Measurements from ENCODE around the gene CCBE1.
"Not testable (repeated sequence)": the region's sequence is repeated elsewhere in the genome, so short reads cannot be mapped to it uniquely, and the experiment has no call there.

CCBE1 gene

DNA sequence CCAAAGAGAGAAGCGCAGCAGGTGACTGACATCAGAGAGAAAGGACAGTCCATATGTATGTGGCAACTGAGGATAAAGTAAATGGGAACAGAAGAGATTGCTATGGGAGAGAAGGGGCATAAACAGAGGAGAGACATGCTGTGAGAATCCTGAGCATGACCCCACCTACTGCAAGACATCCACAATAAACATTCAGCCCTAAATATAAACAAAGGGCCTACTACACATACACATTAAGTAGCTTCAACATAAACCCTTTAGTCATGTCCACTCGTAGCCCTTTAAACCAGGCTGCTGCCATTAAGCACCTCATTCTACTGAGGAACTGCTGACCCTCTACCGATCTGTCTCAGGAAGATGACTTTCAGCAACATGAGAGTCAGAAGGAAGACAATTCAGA is 32.9 kb downstream of the CCBE1 start:
- in situ Hi-C loops (cut with HindIII; ENCODE audit: low pct_ligation_motif_present, low pct_unique_long_range_greater_than_20kb, low sequenced_read_pairs): no loop called here

DNA sequence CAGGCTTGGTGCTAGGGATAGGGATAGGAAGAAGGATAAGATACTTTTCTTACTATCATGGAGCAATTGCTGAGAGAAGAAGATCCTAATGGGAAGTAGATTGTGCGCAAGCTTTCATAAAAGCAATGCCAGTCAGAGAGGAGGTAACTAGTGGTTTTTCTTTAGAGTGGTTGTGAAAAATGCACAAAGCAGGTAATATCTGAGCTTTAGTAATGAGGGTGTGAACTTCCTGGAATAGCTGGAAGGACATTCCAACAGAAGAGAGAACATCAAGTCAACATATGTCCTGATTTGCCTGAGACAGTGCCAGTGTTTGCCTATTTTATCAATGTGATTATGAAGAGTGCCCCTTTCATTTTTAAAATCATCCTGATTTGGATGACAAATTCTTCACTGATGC is 34.1 kb downstream of the CCBE1 start:
- in situ Hi-C loops (cut with HindIII; ENCODE audit: low pct_ligation_motif_present, low pct_unique_long_range_greater_than_20kb, low sequenced_read_pairs): no loop called here
- no peak for DNase-seq

More for the DNA sequence above, 32.9 kb downstream of the CCBE1 start:
- DNase-seq: no peak

DNA sequence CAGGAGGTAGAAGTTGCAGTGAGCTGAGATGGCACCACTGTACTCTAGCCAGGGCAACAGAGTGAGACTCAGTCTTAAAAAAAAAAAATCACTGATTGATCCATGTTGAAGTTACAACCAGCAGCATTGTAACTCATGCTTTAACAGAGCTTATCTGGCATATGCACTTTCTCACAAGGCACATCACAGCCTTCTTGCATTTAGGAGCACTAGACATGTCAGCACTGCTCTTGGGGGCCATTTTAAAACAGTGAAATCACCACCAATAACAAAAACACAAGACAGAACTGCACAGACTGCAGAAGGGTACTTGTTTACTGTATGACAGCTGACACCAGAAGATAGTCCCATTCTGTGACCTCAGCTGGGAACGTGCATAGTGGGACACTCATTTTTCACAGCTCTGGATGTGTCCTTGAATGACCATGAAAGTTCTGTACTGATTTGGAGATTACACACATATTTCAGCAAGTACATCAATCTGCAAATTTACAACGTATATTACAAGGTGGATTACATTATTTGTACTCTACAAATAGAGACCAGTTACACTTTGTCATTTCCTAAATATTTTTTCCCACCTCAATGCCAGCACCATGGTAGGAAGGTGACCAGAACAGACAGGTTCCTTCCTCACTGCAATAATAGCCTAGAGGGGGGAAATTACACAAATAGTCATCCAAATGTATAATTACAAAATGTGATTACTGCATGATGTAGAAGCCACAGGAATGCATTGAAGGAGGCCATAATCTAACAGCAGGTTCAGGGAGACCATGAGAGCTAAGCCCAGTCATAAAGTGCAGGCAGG is 35.1 kb downstream of the CCBE1 start:
- DNase-seq: no peak

DNA sequence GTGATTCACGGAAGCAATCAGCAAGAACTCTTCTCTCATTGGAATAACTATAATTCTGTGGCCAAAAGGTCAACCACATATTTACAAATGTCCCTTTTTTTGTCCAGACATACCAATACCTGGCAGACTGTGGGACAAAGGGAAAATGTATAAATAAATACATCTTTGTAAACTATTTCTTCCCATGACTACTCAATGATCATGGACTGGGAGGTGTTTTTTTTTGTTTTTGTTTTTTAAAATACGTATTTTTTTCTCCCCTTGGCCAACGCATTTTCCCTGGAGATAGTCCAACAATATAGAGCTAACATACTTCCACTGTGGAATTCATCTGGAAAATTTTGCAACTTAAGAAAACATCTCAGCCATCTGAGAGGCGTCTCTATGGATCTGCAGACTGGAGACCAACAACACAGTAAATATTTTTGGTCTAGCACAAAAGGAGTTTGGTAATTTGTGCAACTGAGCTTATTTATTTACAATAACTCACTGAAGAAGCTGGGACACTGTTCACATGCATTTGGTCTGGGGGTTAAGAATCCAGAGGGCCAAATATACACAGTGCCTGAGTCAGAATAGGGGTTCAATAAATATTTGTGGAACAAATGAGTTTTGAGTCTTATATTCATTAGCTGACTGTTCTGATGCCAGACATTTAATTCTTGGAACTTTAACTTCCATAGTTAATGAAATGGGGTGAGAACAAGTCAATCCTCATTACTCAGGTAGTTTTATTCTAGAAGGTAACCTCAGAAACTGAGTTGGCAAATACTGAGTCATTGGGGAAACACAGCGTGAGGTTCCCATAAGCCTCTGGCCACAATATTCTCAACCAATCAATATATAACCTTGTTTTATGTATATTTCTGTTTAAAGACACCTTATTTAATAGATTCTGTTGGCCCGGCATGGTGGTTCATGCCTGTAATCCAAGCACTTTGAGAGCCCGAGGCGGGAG is 36.2 kb downstream of the CCBE1 start:
- DNase-seq: no peak
- in situ Hi-C loops (cut with HindIII; ENCODE audit: low pct_ligation_motif_present, low pct_unique_long_range_greater_than_20kb, low sequenced_read_pairs): no loop called here

More for the DNA sequence above, 35.1 kb downstream of the CCBE1 start:
- in situ Hi-C loops (cut with HindIII; ENCODE audit: low pct_ligation_motif_present, low pct_unique_long_range_greater_than_20kb, low sequenced_read_pairs): no loop called here

DNA sequence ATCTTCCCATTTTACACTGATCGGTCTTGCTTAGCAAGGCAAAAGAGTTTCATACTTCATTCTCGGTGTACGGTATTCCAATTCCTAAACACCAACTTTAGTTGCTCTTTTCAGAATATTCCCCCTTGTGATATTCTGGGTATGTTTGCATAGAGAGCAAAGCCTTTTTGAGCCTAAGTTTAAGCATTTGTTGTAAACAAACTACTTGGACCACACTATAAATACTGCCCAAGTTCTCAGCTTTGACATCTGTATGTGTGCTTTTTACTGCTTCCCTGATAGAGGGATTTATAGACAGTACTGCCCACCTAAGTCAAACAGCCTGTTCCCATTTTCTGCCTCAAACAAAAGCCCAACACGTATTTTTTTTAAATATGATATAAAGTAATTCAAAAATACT is 36.9 kb downstream of the CCBE1 start:
- DNase-seq: no peak
- in situ Hi-C loops (cut with HindIII; ENCODE audit: low pct_ligation_motif_present, low pct_unique_long_range_greater_than_20kb, low sequenced_read_pairs): no loop called here

DNA sequence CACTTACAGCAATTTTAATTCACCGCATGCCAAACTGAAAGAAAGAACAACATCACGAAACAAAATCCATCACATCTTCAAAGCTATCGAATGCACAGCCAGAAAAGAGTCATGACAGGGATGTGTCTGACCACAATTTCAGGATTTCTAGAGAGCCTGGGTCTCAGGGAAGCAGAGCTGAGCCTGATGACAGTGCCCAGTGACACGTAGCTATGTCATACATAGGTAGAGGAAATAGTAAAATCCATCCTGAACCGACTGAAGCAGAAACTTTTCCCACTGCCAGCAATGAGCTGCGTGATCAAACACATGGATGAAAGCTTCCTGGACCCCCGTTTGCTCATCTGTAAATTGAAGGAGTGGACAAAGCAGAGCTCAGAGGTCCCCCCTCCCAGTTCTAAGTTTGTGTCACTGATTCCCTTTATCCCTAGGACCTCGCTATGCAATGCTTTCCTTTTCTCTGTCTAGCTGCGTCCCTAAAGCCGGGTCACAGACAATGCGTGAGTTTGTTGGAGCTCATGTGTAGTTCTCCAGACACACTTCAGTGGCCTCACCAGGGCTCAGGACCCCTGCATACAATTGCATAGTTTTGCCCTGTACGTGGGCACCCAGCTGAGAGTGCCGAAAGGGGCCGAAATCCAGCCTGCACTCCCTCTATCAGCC is 37.6 kb downstream of the CCBE1 start:
- in situ Hi-C loops (cut with HindIII; ENCODE audit: low pct_ligation_motif_present, low pct_unique_long_range_greater_than_20kb, low sequenced_read_pairs): no loop called here
- DNase-seq: no peak

DNA sequence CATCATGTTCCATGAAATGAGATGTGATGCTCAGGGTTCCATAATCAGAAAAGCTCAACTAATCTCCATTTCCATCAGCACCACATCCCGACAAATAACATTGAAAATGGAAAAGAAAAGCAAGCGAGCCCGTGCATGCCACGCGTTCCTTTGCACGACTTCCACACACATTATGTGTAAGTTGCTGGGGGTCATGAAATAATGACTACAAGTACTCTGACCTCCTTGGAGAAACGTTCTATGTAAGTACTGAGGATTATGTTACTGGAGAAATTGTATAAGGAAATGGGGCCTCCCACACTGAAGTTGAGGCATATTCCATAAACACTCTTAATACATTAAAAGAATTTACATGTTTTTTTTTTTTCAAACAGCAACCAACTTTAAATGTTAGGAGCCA is 38.3 kb downstream of the CCBE1 start:
- DNase-seq: no peak
- in situ Hi-C loops (cut with HindIII; ENCODE audit: low pct_ligation_motif_present, low pct_unique_long_range_greater_than_20kb, low sequenced_read_pairs): no loop called here

DNA sequence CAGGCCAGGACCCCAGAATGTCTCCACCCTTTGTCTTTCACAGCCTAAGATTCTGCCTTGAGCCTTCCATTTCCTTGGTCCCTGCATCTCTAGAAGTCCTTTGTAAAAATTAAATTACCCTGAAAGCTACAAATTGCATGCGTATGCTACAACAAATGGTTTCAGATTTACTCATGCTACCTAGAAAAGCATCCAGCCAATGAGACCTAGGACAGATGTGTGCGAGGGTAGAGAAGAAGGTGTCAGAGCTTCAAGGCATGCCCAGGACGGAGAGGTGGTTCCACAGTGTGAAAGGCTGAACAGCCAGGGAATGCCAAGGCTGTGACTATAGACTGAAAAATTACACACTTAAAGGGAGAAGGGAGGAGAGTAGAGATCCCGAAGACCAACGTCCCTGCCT is 40.2 kb downstream of the CCBE1 start:
- in situ Hi-C loops (cut with HindIII; ENCODE audit: low pct_ligation_motif_present, low pct_unique_long_range_greater_than_20kb, low sequenced_read_pairs): no loop called here
- no peak for DNase-seq

DNA sequence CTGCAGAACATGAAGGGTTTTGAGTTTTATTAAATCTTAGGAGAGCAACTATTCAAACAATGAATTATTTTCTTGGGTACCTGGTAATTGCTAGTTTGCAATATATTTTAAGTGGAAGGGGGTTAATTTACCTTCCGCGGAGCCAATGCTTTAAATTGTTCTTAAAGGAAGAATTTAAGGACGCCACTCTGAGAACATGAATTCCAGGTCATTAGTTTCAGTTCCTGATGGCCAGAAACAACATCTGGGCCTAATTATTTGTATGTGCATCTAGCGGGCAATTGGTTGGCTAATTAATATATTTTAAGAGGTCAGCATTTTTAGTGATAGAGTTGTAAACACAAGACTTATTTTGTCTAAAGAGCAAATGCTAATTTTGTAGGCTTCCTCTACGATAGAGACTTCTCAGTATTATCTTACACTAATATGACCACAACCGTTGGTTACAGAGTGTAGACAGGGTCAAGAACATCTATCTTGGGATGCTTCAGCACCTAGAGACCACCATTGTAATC is 40.8 kb downstream of the CCBE1 start:
- no peak for DNase-seq
- in situ Hi-C loops (cut with HindIII; ENCODE audit: low pct_ligation_motif_present, low pct_unique_long_range_greater_than_20kb, low sequenced_read_pairs): no loop called here

DNA sequence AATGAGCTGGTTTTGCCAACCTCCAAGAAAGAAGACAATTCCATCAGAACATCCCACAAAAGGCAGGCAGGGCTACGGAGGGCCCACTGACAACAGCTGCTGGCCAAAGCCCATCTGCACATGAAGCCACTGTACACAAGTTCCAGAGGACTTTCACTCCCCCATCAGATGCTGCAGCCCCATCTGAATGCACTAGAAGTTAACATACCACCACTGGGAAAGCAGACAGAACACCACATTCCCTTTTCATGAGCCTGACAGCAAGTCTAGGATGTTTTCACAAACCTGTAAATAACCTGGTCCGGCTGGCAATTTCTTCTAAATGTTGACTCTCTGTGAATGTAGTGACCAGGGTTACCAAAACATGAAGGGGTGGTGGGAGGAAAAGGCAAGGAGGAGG is 41.5 kb downstream of the CCBE1 start:
- in situ Hi-C loops (cut with HindIII; ENCODE audit: low pct_ligation_motif_present, low pct_unique_long_range_greater_than_20kb, low sequenced_read_pairs): no loop called here

DNA sequence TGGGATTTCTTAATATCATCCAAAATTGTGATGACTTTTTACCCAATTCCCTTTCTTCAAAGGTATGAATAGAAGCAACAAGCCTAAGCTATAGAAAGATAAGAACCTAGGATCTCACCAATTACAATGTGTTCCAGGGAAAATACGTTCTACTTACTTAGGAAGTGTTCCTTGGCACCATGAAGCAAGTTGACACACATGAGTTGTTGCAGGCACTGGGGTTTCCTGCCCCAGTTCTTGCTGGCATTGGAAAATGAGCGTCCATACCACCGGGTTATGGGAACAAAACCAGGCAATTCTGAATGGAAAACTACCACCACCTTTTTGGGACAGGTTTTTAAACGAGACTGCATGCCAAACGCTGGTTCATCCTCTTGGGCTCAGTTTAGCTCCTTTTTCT is 46.2 kb downstream of the CCBE1 start:
- in situ Hi-C loops (cut with HindIII; ENCODE audit: low pct_ligation_motif_present, low pct_unique_long_range_greater_than_20kb, low sequenced_read_pairs): no loop called here
- DNase-seq: no peak

More for the DNA sequence above, 41.5 kb downstream of the CCBE1 start:
- DNase-seq: no peak

DNA sequence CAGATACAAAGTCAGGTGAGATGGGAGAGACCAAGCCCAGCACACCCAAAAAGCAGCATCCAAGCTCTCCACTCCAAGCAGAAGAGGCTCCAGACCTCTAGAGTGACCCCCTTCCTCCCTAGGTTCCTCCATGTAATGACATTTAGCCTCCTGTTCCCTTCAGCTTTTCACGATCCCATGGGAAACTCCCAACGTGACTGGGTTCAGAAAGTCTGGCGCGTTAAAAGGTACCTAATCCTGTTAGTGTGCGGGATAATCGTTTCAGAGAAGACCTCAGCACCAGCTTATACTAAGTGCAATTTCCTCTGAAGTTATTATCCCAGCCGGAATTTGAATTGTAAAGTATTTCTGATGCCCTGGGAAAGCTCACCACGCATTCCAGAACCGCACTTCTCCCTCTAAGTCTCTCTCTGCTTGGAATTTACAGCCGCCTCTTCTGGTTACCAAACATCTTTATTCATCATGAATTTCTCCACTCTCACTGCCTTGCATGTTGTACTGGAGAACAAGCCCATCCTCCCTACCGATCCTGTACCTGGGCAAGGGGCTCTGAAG is 46.9 kb downstream of the CCBE1 start:
- in situ Hi-C loops (cut with HindIII; ENCODE audit: low pct_ligation_motif_present, low pct_unique_long_range_greater_than_20kb, low sequenced_read_pairs): no loop called here
- DNase-seq: no peak

DNA sequence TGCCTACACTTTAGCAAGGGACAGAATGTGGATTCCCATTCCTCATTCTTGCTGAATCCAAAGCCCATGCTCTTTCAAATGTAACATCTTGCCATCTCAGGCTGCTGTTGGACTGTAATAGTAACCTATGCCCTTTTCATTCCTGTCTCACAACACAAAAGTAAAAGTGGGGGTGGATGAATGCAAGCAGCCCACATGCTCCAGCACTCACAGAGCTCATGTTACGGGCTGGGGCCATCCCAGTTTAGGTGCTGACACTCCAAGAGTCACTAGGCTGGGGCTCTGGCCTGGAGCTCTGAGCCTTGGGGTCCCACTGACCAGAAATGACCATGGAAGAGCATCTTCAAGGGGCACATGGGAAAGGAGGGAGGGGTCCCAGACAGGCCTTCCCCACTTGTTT is 47.6 kb downstream of the CCBE1 start:
- in situ Hi-C loops (cut with HindIII; ENCODE audit: low pct_ligation_motif_present, low pct_unique_long_range_greater_than_20kb, low sequenced_read_pairs): no loop called here
- DNase-seq: no peak

DNA sequence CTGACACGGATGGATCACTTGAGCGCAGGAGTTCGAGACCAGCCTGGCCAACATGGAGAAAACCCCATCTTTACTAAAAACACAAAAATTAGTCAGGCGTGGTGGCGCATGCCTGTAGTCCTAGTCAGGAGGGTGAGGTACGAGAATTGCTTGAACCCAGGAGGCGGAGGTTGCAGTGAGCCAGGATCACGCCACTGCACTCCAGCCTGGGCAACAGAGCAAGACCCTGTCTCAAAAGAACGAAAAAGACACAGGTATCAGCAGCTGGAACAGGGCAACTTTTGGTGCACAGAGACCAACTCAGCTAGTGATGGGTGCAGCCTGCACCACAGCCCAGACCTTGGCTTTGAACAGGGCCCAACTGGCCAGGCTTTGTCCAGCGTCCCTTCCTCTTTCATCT is 48.8 kb downstream of the CCBE1 start:
- in situ Hi-C loops (cut with HindIII; ENCODE audit: low pct_ligation_motif_present, low pct_unique_long_range_greater_than_20kb, low sequenced_read_pairs); DNase-seq: not testable (repeated sequence)

DNA sequence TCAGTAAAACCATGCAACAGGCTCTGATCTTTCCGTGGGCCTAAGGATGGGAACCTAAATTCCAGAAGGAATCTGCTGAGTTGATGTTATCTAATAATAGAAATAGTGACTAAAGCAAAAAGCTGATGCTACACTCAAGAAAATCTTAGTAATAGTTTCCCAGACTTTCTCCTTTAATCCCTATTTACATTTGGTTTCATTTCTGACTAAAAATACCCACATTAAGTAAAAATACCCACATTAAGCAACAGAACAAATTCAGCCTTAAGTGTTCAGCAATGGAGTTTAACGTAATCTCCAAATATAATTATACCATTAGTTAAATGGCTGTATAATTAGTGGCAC is 50.3 kb downstream of the CCBE1 start:
- in situ Hi-C loops (cut with HindIII; ENCODE audit: low pct_ligation_motif_present, low pct_unique_long_range_greater_than_20kb, low sequenced_read_pairs): no loop called here
- no peak for DNase-seq

DNA sequence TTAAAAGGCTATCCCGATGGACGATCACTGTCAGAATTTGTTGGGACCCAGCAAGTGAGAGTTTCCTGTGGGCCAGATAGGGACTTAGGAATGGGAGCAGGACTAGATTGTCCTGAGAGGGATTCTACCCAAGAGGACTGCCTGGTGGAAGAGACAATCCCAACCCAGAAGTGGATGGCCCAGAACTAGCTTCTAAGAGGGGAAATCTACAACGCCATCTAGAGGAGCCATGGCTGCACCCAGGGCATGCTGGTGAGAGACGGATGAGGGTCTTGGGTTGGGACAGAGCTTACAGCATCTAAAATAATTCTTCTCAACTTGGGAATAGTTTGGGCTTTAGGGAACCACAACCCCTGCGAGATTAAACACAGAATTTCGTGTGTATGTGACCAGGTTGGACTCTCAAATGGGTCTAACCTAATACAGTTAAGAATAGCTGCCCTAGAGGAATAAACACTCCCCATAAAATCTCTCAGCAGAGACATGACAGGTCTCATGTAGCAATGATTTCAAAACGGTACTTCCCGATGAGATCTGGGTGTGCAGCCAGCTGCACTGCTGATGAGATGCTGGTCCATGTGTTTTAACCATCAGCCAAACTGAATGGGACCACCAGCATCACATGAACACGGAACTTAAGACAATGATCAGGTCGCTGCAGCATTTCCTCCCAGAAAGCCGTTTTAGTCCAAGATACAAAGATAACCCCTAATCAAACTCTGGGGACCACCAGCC is 50.8 kb downstream of the CCBE1 start:
- in situ Hi-C loops (cut with HindIII; ENCODE audit: low pct_ligation_motif_present, low pct_unique_long_range_greater_than_20kb, low sequenced_read_pairs): no loop called here
- no peak for DNase-seq

DNA sequence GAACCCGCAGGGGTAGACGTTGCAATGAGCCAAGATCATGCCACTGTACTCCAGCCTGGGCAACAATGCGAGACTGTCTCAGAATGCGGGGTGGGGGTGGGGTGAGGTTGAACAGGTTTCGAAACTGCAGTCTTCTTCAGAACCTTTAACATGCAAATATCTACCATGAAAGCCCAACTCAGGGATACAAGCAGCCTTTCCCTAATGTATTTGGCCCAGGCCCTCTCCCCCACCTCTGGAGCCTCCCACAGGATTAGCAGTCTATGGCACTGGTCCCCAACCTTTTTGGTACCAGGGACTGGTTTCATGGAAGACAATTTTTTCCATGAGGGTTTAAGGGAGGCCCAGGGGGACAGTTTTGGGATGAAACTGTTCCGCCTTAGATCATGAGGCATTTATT is 53.5 kb downstream of the CCBE1 start:
- in situ Hi-C loops (cut with HindIII; ENCODE audit: low pct_ligation_motif_present, low pct_unique_long_range_greater_than_20kb, low sequenced_read_pairs): no loop called here
- DNase-seq: no peak

DNA sequence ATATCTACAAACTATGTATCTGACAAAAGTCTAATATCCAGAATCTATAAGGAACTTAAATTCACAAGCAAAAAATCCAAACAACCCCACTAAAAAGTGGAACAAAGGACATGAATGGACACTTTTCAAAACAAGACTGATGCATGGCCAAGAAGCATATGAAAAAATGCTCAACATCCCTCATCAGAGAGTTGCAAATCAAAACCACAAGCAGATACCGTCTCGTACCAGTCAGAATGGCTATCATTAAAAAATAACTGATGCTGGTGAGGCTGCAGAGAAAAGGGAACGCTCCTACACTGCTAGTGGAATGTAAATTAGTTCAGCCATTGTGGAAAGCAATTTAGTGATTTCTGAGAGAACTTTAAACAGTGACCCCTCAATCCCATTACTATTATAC is 56.5 kb downstream of the CCBE1 start:
- in situ Hi-C loops (cut with HindIII; ENCODE audit: low pct_ligation_motif_present, low pct_unique_long_range_greater_than_20kb, low sequenced_read_pairs): no loop called here
- DNase-seq: no peak
